Measurements from ENCODE around the gene P2RX2.

Gene P2RX2

DNA sequence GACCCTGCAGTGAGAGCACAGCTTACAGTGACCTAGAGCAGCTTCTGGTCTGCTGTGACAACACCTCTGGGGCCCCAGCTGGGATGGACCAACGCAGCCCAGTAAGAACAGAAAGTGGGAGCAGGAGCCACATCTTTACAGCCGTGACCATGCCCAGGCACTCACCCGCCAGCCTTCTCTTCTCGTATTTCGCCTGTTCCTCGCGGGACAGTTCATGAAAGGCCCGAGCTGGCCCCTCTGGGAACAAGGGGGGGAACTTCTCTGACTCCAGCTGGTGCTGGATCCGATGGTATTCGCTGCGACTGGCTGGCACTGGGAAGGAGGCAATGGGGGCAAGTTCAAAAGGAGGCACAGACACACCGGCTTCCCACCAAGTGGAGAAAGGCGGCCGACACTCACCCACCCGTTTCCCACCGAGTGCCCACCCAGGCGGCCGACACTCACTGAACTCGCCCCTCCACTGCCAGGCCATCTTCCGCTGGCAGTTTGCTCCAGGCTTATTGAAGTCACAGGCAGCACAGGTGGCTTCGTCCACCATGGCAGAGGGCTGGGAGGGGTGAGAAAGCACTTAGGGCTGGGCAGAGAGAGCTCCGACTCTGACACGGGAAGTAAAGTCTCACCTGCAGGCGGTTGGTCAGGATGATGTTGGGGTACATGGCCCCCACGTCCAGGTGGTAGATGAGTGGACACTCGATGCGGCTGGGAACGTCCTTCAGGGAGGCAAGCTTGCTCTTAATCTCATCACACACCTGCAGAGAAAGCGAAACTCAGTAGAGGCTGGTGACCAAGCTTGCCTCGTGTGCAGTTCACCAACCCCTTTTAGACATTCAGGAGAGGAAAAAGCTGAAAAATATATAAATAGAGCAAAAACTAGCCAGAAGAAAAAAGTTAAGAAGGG, 49.9 kb downstream of the P2RX2 start:
- Histone ChIP-seq H3K9ac (ENCODE audit: insufficient read length) (no peak overlapping the region), H3K27ac (no peak overlapping the region), H3K9me3 (ENCODE audit: low read depth, low read length) (no peaks in the 10 kb centered on the region), H3K36me3 (ENCODE audit: insufficient read depth, low read length) (peaks cover 93% of the 10 kb centered on the region), H3K4me3 (no peak overlapping the region)
- DNase-seq (ENCODE audit: low read depth, low spot score), result no peak
- no peak for TF ChIP-seq POLR2AphosphoS5 (IDR thresholded peaks at IDR 0.05; ENCODE audit: borderline replicate concordance, low read depth, low read length)
- TF ChIP-seq EZH2 (IDR thresholded peaks at IDR 0.05), result no peak
- no peak for TF ChIP-seq FOXP2 (optimal IDR thresholded peaks at IDR 0.05; ENCODE audit: control extremely low read depth, extremely low read length, insufficient read depth)

DNA sequence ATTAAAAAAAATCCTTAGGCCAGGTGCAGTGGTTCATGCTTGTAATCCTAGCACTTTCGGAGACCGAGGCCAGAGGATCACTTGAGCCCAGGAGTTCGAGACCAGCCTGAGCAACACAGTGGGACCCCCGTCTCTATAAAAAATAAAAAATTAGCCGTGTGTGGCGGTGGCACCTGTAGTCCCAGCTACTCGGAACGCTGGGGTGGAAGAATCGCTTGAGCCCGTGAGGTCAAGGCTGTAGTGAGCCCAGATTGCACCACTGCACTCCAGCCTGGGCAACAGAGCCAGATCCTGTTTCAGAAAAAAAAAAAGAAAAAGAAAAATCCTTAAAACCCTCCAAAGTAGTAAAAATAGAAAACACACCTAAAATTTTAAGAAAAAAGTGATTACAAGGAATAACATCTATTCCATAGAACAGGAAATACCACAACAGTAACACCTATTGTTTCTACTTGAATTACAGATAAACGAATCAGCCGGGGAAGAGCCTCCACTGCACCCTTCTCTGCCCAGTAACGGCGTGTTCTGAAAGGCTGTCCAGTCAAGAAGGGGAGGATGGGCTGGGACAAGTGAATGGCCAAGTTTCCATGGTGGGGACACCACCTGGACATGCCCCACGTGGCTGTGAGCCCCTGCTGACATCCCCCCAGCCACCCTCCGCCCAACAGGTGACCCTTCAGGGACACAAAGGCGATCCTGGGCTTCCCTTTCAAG, 50.7 kb downstream of the P2RX2 start:
- DNase-seq (ENCODE audit: low read depth, low spot score), result no peak
- H3K36me3 ChIP-seq (ENCODE audit: insufficient read depth, low read length), result peaks cover 91% of the 10 kb centered on the region
- no peak overlapping the region for H3K27ac ChIP-seq
- H3K4me3 ChIP-seq, result no peak overlapping the region
- TF ChIP-seq FOXP2 (optimal IDR thresholded peaks at IDR 0.05; ENCODE audit: control extremely low read depth, extremely low read length, insufficient read depth), result no peak
- no peak for TF ChIP-seq EZH2 (IDR thresholded peaks at IDR 0.05)
- no peak for TF ChIP-seq POLR2AphosphoS5 (IDR thresholded peaks at IDR 0.05; ENCODE audit: borderline replicate concordance, low read depth, low read length)
- H3K9me3 ChIP-seq (ENCODE audit: low read depth, low read length), result no peaks in the 10 kb centered on the region
- H3K9ac ChIP-seq (ENCODE audit: insufficient read length), result no peak overlapping the region

All from SK-N-MC (cell line).